Measurements from ENCODE around the gene PTPRK.
"Not testable (repeated sequence)": the region's sequence is repeated elsewhere in the genome, so short reads cannot be mapped to it uniquely, and the experiment has no call there.

PTPRK gene

DNA sequence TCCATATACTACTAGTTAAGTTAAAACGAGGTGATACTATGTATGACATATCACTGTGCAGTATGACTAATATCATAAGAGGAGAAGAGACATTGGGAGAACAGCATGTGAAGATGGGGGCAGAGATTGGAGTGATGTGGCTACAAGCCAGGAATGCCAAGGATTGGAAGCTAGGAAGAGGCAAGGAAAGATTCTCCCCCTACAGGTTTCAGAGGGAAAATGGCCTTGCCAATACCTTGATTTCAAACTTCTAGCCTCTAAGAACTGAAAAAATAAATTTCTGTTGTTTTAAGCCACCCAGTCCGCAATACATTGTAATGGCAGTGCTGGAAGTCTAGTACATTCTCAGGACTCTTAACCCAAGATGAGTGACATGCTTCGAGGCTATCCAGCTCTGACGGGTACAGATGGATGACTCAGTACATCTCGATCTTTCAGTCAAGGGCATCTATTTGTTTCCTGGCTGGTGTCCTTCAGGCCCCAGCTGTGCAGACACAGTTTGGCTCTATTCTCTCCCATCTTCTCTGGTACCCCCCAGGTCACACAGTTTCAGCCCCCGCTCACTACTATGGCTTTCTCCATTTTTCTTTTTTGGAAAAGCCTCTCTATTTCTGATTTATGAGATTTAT is 564.0 kb downstream of the PTPRK start:
- no peak for DNase-seq (ENCODE audit: low read depth in 3 of 3)

DNA sequence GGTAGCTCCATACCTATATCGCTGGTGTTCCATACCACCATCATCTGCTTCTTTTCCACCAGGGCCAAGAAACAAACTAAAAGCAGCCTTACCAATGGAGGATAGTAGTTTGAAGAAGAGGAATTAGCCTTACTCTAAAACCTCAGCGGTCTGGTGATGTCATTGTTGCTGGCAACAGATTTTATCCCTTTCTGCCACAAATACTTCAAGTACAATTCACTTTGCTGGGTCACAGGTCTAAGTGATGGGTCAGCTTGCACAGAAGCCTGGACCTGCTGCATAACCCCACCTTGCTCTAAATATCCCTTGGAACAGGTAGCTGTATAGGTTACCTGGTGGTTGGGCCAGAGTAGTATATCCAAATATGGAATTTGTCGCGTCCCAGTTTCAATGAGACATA is 566.3 kb downstream of the PTPRK start:
- no peak for DNase-seq (ENCODE audit: low read depth in 3 of 3)

DNA sequence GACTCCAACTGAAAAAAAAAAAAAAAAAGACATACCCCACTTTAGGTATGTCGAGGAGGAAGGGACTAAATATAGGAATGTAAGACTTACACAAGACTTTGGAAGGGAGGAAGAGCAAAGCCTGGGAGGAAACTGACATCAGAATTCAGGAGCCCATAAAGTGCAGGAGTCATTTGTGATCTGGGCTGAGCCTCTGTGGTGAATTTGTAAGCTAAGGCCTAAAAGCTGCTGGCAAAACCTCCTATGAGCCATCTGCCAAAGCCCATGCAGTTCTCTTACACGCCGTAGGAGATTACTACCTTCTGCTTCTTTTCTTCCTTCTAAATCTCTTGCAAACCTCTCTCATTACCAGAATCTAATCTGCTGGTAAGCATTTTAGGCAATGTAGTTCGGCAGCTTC is 567.6 kb downstream of the PTPRK start:
- DNase-seq (ENCODE audit: low read depth in 3 of 3), result no peak

DNA sequence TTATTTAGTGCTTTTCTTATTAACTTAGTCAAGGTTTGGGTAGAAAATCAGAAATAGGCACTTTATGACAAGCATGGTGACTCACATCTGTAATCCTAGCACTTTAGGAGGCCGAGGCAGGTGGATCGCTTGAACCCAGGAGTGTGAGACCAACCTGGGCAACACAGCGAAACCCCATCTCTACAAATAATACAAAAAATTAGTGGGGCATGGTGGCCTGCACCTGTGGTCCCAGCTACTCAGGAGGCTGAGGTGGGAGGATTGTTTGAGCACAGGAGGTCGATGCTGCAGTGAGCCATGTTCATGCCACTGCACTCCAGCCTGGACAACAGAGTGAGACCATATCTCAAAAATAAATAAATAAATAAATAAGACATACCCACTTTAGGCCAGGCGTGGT is 568.2 kb downstream of the PTPRK start:
- no peak for DNase-seq (ENCODE audit: low read depth in 3 of 3)

DNA sequence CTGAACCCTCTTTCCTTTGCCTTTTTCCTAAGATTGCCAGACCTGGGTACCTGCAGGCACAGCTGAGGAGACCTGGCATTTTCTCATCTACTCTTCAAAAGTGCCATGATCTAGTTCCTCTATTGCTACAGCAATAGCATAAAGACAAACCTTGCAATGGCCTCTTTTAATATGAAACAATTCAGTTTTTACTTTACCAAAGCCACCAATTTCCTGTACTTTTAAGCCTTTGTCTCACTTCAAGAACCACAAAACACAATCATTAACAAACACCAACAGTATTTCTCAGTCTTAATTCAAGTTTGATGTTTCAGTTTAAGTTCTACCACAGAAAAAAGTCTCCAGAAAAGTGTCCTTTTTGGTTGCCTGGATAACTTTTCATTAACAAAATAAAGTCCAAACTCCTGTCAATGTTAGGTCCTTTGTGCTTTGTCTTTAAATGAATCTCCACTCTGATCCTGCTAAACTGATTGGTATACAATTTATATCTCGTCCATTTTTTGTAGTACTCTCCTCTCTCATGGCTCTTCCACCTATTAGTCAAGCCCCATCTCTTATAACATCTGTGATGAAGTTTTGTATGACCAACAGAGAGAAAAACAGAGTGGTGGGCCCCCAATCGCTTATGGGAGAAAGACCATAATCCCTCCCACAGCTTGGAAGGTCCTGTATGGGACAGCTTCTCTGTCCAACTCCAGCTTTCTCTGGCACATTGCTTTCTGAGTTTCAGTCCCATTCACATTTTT is 569.1 kb downstream of the PTPRK start:
- no peak for DNase-seq (ENCODE audit: low read depth in 3 of 3)

DNA sequence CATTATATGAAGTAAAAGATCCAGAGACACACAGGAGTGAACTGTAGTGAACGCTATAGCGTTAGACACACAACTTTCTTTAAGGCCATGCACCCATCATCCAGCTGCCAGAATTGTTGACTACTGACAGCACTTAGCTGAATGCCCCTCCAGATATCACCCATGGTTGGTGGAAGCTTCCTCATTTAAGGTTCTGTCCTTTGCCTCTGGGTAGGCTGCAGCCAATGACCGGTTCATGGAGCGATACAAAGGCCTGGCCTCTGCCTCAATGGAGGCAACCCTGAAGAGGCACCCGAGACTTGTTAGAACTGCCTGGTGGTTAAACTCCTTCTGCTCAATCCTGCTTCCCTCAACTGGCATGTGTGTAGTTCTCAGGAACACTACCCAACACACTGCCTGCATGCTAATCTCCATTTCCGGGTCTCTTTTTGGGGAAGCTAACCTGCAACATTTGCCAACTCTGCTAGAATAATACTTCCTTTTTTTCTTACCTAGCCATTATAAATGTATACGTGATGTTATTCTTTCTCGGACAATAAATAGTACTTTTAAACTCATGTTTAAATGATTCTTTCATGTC is 569.7 kb downstream of the PTPRK start:
- DNase-seq (ENCODE audit: low read depth in 3 of 3), result no peak

DNA sequence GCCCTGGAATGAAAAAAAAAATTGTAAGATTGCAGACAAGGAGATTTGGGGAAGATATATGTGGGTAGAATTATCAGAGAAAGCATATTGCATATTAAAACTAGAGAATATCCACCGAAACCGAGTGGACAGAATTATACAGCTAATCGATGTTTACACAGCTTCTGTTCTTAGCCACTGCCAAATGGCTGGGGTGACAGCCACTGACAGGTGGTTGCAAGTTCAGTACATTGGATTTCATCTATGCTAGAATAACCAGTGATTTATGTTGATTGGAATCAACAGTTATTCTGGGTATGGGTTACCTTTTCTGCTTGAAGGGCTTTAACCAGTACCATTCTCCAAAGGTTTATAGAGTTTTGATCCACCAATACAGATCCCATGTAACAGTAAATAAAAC is 571.1 kb downstream of the PTPRK start:
- no peak for DNase-seq (ENCODE audit: low read depth in 3 of 3)

DNA sequence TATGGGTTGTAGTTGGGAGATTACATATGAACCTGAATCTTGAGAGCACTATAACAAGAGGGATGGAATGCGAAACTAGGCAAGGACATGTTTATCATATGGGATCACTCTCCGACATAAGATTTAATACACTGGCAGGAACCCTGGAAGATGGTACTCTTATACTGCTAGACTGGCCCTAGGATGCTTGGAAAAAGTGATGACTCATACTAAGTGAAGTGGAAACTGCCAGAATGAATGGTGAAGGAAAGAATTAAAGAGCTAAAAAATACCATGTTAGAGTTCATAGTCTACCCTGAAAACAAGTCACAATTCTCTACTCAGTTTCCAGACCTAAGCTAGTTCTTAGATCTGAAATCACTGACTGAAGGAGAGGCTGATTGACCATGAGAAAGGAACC is 574.0 kb downstream of the PTPRK start:
- no peak for DNase-seq (ENCODE audit: low read depth in 3 of 3)

DNA sequence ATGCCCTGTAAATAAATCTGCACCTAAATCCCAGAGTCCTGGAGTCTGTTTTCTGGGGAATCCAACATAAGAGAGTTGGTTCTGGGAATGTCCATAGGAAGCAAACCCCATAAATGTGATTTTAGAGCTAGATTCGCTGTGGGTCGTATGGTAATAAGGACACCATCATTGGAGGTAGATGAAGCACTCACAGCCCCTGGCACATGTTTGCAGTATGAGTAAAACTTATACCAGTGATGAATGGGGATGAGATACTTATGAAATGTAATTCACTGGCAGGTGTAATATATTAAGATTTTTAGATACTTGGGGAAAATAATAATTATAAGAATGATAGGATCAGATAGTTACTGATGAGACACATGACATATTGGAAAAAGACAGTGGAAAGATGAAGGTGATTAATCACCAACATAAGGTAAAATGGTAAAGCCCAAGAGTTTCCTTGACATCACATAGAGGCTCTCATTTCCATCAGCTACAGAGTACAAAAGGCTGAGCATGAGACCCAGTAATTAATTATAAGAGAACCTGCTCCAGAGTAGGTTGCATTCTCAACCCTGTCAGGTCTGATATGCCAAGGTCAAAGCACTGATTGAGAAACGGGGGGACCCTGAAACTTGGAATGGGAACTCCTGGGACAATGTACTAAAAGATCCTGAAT is 574.8 kb downstream of the PTPRK start:
- DNase-seq (ENCODE audit: low read depth in 3 of 3), result no peak

DNA sequence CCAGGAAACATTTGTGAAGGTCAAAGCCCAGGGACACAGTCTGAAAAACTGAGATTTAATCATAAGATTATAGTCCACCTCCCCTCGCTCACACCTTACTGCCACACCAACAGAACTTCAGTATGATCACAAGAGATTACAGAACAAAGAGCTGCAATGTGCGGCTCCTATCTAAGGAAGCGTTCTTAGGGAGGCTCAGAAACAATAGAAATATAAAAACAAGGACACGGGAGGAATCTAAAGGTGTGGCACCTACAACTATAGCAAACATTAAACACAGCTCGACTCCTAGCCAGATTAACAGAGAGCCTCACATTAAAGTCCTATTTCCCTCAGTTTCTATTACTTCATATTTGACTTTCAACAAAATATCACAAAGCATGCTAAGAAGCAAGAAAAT is 579.2 kb downstream of the PTPRK start:
- no peak for DNase-seq (ENCODE audit: low read depth in 3 of 3)

DNA sequence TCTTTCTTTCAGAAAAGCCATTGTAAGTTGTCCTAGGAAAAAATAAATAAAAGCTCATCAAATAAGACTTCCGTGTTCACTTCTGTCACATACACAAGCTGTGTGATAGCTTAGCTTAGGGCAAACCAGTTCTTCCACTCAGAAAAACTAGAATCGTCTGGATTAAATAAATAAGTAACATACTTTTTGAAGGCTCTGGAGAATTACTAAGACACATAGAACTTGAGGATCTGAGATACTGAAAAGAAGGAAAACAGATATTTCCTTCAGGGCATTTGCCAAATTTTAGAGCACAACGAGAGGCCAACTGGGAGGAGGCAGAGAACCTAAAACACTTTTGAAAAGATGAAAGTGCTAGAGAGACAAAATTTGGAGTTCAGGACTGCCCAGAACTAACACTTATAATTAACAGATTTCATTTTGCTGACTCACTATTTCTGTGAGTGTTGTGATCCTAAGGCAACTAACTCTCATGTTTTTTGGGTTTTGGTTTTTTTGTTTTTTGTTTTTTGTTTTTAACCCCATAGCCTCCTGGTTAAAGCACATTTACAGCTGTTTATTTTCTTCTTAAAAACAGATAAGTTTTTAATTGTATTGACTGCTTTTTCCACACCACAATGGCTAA is 580.8 kb downstream of the PTPRK start:
- DNase-seq (ENCODE audit: low read depth in 3 of 3), result no peak

DNA sequence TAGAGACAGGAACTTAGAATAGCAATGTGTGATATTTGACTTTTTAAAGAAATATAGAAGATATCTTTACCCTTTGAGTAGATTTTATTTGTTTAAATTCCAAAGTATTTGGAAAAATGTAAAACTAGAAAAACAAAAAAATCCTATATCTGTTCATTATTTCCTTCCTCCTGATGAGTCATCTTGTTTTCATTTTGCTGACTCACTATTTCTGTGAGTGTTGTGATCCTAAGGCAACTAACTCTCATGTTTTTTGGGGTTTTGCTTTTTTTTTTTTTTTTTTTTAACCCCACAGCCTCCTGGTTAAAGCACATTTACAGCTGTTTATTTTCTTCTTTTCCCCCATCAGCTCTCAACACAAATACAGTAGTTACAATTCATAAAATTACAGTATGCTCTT is 581.7 kb downstream of the PTPRK start:
- no peak for DNase-seq (ENCODE audit: low read depth in 3 of 3)

DNA sequence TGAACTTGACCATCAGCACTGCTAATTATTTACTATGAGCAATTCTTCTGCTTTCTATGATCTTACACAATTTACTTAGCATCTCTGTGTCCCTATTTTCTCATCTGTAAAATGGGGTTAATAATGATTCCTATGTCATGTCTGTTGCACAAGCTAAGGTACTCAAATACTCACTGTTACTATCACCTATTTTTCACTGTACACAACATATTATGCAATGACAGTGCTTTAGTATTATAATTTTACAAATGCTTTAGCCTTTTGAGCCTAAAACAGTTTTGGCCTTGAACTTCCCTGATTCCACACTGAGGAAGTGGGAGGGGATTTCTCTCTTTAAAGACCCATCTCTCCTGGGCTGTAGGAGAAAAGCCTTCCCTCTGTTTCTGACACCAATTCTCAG is 582.7 kb downstream of the PTPRK start:
- DNase-seq (ENCODE audit: low read depth in 3 of 3), result no peak

DNA sequence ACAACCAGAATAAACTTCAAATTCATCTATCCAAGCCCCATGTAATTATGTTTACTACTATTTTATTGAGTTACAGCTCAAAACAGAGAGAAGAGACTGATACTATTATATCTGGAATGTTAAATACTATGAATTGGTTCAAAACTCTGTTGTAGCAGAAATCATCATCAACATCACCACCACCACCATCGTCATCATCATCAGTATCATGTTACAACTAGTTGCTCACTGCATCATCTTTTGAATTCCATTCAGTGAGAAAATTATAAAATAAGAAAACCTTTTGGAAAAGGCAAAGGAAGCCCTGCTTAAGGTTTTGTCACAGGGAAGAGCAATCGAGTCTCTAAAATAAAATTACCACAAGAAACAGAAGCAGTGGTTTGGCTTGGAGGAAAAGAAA is 583.3 kb downstream of the PTPRK start:
- DNase-seq (ENCODE audit: low read depth in 3 of 3), result no peak

DNA sequence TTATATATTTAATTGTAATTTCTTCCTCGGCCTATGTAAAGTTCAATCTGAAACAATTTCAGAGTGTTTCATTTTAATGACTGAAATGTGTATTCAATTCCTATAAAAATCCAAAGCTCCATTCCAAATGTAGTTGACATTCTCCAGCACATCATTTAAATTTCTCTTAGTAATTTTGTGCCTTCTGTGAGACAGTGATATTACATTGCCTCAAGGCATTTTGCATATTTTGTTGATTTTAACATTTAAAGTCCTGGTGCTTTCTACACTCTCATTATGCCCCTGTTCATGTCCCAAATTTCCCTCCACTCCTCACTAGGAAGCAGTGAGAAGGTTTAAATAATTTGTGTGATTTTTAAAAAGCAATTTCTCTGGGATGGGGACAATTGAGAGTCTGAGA is 585.4 kb downstream of the PTPRK start:
- DNase-seq (ENCODE audit: low read depth in 3 of 3), result no peak

DNA sequence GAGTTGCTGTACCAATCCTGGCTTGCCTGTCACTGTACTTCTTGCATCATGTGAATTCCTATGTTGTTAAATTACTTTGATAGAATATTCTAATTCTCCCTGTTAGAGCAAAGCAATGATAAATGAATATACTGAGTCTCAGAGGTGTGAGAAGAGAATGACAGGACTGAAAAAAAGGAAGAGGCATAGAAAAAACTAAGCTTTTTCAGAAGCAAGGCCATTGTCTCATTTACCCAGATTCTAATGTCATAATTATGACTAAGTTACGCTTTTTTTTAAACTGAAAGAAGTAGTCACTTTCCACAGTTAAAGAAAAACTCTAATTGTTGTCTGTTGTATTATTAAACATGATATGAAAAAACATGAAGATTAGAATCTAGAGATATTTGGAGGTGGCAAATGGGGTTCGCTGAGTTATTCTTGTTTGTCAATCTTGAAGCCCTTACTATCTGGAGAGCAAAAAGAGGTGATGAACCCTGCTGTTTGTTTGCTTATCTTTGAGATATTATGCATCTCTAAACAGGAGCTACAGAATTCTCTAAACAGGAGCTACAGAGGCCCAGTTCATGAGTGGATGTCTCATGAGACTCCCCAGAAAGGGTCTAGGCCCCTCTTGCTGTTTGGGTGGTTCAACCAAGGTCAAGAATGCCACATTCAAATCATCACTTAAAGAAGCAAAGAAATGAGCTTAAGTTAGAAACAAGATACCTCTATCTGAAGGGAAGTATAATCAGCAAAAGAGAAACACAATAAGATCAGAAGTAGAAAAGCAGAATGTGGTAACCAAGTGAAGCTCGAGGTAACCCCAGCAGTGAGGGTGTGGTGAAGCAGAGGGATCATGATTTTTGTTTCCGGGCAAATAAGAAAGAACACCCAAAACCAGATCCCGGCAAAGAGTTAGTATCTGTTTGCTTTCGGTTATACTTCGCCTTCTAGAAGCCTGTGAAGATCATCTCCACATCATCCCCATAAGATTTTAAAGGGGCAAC is 586.3 kb downstream of the PTPRK start:
- no peak for DNase-seq (ENCODE audit: low read depth in 3 of 3)

DNA sequence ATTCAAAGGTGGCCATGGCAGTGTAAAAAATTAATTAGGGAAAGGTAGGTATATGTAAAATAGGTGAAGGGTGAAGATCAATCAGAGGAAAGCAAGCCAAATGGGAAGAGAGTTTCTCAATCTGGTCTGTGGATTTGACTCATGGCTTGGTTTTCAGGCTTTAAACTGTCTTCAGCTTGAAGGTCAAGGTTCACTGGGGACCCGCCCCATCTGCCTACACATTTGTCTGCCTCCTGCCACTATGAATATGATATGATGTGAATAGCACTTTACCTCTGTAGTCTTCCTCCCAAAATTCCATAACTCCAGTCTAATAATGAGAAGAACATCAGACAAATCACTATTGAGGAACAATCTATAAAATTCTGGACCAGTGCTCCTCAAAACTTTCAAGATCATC is 587.3 kb downstream of the PTPRK start:
- no peak for DNase-seq (ENCODE audit: low read depth in 3 of 3)

DNA sequence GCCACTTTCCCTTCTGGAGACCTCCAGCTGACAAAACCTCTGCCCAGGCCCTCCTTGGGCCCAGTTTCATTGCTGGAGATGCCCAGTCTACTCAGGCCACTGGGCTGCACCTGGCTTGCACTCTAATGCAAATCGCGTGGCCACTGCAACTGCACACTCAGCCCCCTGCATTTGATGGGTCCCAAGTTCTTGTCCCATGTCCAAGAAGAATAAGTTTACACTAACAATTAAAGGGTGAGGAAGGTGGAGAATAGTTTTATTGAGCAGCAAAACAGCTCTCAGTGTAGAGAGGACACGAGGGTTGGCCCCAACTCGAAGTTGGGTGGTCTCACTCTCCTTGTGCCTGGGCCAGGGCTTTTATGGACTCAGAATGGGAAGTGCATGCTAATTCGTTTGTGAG is 587.7 kb downstream of the PTPRK start:
- DNase-seq (ENCODE audit: low read depth in 3 of 3), result no peak

DNA sequence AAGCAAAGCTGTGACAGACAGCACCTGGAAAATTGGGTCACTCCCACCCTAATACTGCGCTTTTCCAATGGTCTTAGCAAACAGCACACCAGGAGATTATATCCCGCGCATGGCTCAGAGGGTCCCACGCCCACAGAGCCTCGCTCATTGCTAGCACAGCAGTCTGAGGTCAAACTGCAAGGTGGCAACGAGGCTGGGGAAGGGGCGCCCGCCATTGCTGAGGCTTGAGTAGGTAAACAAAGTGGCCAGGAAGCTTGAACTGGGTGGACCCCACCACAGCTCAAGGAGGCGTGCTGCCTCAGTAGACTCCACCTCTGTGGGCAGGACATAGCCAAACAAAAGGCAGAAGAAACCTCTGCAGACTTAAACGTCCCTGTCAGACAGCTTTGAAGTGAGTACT is 594.0 kb downstream of the PTPRK start:
- not testable (repeated sequence) for DNase-seq (ENCODE audit: low read depth in 3 of 3)

DNA sequence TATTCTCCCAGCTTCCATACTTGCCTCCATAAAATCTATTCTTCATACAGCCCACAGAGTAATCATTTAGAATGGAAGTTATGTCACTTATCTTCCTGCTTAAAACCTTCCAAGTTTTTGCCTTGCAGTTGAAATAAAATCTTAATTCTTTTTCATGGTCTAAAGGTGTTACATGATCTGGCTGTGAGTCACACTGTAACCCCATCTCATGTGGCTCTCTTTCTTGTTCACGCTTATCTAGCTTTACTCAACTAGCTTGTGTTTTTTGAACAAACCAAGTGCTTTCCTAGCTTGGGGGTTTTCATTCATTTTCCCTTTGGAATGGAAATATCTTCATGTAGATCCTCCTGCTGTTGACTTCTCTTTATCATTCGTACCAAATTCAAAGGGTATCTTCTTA is 596.0 kb downstream of the PTPRK start:
- DNase-seq (ENCODE audit: low read depth in 3 of 3), result no peak

DNA sequence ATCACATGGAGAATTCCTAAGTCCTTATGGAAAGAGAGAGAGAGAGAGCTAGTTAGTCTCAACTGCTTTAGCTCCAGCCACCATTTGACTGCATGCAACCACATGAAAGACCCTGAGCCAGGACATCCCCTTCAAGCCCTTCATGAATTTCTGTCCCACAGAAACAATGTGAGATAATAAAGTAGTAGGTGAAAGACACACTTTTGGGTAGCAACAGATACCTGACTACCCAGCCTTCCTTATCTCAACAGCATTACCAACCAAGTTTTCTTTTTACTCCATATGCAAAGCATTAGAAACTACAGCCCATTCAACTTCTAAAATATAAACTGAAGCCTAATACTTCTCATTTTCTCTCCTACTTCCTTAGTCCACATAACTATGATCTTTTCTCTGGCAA is 596.4 kb downstream of the PTPRK start:
- no peak for DNase-seq (ENCODE audit: low read depth in 3 of 3)
